AG09319 (cell line): ENCODE measurements around the gene CPVL.

Source experiments
- DNase-seq: peaks from one replicate; pipeline ENCODE4 v3.0.0-alpha.2; 2010; ENCODE audit warnings: low read depth; ENCODE audit errors: extremely low read depth
- TF ChIP-seq, protein P1 (sequence below): IDR thresholded peaks from 2 replicates; pipeline ENCODE4 v1.5.1; 2011; ENCODE audit warnings: low read depth, mild to moderate bottlenecking, inconsistent platforms, low read length, moderate library complexity

CPVL gene

DNA sequence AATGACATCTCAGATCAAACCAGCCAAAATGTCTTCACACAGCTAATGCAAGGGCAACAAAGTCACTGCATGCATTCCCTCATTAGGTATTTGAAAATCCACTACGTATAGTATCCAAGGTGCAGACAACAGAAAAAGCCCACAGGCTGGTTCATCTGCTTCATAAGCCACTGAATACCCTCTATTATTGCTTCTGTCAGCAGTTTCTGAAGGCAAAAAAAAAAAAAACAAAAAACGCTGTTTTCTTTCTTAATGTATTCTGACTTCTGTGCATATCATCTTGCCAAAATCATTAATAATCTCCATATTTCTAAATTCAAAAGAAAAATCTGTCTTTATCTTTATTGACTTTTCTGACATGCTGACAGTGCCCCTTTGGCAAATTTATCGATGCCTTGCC, 13.4 kb downstream of the CPVL start:
- TF ChIP-seq, protein P1, sequence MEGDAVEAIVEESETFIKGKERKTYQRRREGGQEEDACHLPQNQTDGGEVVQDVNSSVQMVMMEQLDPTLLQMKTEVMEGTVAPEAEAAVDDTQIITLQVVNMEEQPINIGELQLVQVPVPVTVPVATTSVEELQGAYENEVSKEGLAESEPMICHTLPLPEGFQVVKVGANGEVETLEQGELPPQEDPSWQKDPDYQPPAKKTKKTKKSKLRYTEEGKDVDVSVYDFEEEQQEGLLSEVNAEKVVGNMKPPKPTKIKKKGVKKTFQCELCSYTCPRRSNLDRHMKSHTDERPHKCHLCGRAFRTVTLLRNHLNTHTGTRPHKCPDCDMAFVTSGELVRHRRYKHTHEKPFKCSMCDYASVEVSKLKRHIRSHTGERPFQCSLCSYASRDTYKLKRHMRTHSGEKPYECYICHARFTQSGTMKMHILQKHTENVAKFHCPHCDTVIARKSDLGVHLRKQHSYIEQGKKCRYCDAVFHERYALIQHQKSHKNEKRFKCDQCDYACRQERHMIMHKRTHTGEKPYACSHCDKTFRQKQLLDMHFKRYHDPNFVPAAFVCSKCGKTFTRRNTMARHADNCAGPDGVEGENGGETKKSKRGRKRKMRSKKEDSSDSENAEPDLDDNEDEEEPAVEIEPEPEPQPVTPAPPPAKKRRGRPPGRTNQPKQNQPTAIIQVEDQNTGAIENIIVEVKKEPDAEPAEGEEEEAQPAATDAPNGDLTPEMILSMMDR = no peak
- no peak for DNase-seq

DNA sequence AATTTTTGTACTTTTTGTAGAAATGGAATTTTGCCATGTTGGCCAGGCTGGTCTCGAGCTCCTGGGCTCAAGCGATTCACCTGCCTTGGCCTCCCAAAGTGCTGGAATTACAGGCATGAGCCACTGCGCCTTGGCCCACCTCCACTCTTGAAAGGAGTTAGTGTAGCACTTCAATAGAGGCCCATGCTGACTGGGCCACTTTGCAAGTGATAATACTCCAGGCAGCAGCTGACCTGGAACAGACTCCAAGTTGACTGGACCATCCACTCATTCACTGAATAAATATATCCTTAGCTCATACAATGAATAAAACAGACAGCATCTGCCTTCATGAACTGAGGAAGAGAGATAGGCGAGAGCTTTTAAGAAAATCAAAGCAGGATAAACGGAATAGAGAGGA, 14.7 kb downstream of the CPVL start:
- TF ChIP-seq, protein P1 = no peak
- DNase-seq = no peak

DNA sequence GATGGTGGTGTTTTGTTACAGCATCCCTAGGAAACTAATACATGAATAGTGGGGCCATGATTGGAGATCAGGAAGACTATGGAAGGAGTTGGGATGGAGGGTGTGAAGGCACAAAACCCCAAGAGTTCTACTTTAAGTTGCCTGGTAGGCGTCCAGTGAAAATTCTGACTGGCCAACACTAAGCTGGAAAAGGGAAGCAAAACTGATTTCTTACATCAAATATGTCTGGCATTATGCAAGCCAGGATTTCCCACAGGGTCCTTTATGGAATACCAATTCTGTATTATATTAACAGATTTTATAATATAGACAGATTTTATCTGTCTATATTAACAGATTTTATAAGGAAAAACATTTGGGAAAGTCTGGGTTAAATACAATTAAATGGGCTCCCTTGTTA, 16.2 kb downstream of the CPVL start:
- DNase-seq = no peak
- TF ChIP-seq, protein P1 = no peak

DNA sequence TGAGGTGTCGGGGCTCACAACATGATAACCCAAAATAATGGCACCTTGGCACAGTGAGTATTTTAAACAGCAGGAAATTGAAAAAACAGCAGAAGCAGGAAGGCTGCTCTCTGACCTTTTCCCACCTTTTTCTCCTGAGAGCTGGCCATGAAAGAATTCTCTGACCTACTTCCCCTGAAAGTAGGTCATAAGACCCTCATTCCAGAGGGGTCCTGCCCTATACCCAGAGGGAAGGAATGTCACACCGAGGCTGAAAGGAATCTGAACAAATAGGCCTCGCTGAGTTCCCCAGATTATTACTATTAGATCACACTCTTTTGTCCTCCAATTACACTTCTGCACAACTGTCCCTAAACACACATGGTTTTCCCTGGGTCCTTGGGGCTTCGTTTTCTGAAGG, 18.8 kb downstream of the CPVL start:
- no peak for DNase-seq
- TF ChIP-seq, protein P1 = no peak

DNA sequence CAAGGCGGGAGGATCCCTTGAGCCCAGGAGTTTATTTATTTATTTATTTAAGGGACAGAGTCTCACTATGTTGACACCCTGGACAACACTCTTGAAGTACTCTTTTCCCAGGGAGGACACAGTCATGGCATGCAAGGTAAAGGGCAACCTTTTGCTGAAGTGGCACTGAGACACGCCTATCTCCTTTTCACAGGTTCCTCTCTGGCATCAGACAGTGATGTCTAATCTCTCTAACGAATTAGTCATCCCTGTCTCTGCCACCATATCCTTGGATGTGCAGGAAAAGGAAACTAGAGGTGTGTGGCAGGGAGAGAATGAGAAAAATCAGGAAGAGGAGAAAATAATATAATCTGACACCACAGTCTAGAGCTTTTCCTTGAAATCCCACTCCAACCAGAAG, 19.5 kb downstream of the CPVL start:
- DNase-seq = no peak
- TF ChIP-seq, protein P1 = no peak

DNA sequence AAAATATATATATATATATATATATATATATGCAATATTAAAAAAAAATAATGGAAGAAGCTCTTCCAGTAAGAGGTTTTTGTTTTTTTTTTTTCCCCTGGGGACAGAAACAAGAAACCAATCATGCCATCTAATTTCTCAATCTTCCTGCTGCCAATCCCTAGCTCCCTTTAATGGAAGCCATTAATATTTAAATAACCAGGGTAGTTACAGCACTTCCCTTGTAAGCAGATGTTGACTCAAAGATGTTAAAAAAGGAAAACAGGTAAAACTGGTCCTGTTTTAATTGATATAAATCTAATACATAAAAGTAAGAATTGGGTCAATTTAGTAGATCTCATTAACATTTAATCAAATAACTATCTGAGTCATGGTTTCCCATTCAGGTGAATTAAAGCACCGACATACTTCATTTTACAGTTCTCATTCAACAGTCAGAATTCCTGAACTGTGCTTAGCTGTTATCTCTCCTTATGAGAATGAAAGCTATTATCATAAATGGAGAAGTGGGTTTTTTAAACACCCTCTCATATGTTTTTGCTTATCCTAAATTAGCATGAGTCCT, 22.6 kb downstream of the CPVL start:
- TF ChIP-seq, protein P1 = no peak
- no peak for DNase-seq

DNA sequence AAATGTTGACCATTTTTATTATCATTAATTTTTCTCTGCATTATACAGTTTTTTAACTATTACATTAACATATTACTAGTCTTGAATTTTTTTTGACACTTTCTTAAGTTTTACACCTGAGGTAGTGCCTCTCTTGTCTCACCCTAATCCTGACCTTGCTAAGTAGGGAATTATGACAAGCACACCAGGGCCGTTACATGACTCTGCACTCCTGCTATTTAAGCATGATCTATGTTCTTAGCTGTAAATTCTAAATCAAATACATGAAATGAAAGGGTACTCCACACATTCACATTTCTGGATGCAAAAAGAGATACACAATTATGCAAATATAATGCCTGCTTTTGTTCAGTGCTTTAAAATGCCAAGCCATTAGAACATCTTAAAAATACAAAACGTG, 23.6 kb downstream of the CPVL start:
- DNase-seq = no peak
- TF ChIP-seq, protein P1 = no peak
